NCI-H524 (cell line): Measurements from ENCODE around the gene INHBE.
"Not testable (repeated sequence)": the region's sequence is repeated elsewhere in the genome, so short reads cannot be mapped to it uniquely, and the experiment has no call there.

Experiments used
- DNase-seq, 2 experiments: peaks; one replicate each; lab custom pipeline; 2025; lab: John Stamatoyannopoulos, UW

The INHBE gene, protein sequence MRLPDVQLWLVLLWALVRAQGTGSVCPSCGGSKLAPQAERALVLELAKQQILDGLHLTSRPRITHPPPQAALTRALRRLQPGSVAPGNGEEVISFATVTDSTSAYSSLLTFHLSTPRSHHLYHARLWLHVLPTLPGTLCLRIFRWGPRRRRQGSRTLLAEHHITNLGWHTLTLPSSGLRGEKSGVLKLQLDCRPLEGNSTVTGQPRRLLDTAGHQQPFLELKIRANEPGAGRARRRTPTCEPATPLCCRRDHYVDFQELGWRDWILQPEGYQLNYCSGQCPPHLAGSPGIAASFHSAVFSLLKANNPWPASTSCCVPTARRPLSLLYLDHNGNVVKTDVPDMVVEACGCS

DNA sequence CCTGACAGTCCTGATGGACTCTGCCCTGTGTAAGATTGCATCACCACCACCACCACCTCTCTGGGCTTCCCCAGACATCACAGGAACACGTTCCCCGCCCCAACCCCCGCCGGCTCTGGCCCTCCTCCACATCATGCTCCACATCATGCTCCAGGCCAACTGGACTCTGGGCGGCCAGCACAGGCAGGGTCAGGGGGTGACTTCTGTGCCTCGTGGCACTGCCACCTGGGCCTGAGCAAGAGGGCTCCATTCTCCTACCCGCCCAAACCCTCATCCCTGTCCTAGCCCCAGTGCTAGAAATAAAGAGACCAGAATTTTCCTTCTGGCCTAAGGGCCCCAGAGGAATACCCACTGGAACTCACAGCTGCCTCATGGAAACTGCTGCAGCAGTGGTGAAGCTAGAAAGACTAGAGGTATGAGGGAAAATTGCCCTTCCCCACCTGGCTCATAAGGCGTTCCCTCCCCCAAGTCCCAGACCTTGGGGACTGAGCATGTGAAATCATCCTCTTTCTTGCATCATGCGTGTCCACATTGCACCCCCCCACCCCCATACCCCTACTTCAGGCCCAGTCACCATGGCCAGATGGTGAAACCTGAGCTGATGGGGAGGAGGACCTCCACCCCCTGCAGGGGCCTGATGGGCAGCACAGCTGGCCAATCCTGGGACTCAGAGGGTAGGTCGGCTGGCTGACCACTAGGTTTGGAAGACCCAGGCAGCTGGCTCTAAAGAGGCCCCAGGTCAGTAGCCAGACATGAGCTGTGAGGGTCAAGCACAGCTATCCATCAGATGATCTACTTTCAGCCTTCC is at the start of gene INHBE:
TSS of gene INHBE (plus strand) at position 742 of the 808 bp plus-strand sequence. CDS start 230 bp downstream, outside the sequence.
- peak; percentile 97 to 98 for DNase-seq

DNA sequence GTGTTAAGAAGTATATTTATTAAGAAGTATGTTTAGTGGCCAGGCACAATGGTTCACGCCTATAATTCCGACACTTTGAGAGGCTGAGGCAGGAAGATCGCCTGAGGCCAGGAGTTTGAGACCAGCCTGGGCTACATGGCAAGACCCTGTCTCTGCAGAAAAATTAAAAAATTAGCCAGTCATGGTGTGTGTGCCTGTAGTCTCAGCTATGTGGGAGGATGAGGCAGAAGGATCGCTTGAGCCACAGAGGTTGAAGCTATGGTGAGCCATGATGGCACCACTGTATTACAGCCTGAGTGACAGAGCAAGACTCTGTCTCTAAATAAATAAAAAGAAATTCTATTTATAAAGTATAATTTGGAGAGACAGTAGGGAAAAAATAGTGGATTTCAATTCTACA is 44.6 kb upstream of the INHBE start:
- DNase-seq, result no peak

GRCh38 chr12:57414160-57414559 is 40.9 kb upstream of the INHBE start:
- not testable (repeated sequence) for DNase-seq

- no peak for DNase-seq
These were observed 40.0 kb upstream of the INHBE start for GRCh38 chr12:57415088-57415487.

GRCh38 chr12:57416039-57416996 is 38.8 kb upstream of the INHBE start:
- no peak for DNase-seq

DNA sequence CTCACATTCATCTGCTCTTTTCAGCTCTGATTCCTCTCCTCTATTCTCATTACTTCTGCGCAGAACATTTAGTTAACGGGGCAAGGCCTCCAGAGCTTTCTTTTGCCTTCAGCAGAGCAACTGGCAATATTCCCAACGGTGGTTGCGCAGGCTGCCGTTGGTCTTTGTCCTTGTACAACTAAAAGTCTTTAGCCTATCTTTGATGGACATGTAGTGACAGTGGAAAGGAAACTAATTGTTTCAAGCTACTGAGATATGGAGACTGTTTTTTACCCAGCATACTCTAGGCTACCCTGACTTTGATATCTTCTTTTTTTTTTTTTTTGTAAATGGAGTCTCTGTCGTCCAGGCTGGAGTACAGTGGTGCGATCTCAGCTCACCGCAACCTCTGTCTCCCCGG is 36.9 kb upstream of the INHBE start:
- DNase-seq, result no peak

DNA sequence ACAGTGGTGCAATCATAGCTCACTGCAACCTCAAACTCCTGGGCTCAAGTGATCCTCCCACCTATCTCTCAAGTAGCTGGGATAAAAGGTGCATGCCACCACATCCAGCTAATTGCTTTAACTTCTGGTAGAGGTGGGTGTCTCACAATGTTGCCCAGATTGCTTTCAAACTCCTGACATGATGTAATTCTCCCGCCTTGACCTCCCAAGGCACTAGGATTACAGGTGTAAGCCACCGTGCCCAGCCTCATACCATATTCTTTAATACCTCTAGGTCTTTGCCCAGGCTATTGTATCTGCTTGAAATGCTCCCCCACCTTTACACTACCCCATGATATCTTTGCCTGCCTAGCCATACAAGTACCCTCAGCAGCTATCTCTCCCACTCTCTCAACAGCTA is 35.6 kb upstream of the INHBE start:
- DNase-seq, result no peak

GRCh38 chr12:57420482-57420881 is 34.6 kb upstream of the INHBE start:
- no peak for DNase-seq

- DNase-seq, result not testable (repeated sequence)
These were observed 28.2 kb upstream of the INHBE start for GRCh38 chr12:57426948-57427347.

DNA sequence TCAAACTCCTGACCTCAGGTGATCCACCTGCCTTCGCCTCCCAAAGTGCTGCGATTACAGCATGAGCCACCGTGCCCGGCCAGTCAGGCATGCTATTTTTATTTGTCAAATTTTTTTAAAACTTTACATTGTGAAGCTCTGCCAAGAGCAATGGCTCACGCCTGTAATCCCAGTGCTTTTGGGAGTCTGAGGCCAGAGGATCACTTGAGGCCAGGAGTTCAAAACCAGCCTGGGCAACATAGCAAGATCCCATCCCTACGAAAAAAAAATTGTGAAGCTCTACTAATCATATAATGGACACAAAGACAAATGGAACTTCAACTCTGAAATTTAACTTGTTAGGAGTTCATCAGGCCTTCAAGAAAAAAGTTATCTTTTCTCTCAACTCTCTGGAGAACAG is 26.1 kb upstream of the INHBE start:
- no peak for DNase-seq

- no peak for DNase-seq
These were observed 25.5 kb upstream of the INHBE start for GRCh38 chr12:57429473-57430111.

GRCh38 chr12:57430112-57430930 is 24.8 kb upstream of the INHBE start:
- DNase-seq, result peak in 1 of 2 experiments; percentile 56

GRCh38 chr12:57430931-57431566 is 24.1 kb upstream of the INHBE start, which contains the start of gene R3HDM2:
Gene R3HDM2 (minus strand): TSS chr12:57431043. CDS start chr12:57310428, 120,615 bp downstream.
- peak; percentile 89 to 91 for DNase-seq

- DNase-seq, result no peak
These were observed 23.4 kb upstream of the INHBE start for GRCh38 chr12:57431654-57432188.

- no peak for DNase-seq
These were observed 21.7 kb upstream of the INHBE start for GRCh38 chr12:57433370-57433769.

DNA sequence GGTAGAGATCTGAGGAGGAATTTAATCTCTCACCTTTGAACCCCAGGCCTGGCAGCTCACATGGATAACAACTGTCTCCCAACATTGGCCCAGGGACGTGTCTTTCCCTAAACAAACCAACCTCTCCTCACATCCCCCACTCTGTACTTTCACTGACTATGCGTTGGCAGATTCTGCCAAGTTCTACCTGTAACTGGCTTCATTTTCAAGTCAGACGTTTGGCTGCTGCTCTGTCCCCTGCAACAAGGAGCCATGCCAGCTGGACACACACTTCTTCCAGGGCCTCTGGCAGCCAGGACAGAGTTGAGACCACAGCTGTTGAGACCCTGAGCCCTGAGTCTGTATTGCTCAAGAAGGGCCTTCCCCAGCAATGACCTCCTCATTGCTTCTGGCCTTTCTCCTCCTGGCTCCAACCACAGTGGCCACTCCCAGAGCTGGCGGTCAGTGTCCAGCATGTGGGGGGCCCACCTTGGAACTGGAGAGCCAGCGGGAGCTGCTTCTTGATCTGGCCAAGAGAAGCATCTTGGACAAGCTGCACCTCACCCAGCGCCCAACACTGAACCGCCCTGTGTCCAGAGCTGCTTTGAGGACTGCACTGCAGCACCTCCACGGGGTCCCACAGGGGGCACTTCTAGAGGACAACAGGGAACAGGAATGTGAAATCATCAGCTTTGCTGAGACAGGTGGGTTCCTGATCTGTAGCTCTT is 20.4 kb upstream of the INHBE start, which contains the start of gene INHBC:
TSS of gene INHBC (plus strand) at position 268 of the 707 bp plus-strand sequence. CDS start at position 371, 103 bp downstream.
- no peak for DNase-seq

- DNase-seq, result peak in 1 of 2 experiments; percentile 8
These were observed 19.8 kb upstream of the INHBE start for GRCh38 chr12:57435293-57435692.

GRCh38 chr12:57438400-57438799 is 16.7 kb upstream of the INHBE start:
- DNase-seq, result no peak

- no peak for DNase-seq
These were observed 15.3 kb upstream of the INHBE start for GRCh38 chr12:57439762-57440266.
